GM12874 (cell line): ENCODE results near the gene OR2Y1.
A peak's percentile ranks its signal among the peaks of the same experiment; 100 is the strongest.

ENCODE experiments used
- TF ChIP-seq, protein P1 (sequence below): IDR thresholded peaks from 2 replicates; pipeline ENCODE4 v1.5.1; 2011; ENCODE audit warnings: low read depth, mild to moderate bottlenecking, control low read depth, low read length, moderate library complexity; ENCODE audit not compliant: insufficient read depth

Gene OR2Y1

DNA sequence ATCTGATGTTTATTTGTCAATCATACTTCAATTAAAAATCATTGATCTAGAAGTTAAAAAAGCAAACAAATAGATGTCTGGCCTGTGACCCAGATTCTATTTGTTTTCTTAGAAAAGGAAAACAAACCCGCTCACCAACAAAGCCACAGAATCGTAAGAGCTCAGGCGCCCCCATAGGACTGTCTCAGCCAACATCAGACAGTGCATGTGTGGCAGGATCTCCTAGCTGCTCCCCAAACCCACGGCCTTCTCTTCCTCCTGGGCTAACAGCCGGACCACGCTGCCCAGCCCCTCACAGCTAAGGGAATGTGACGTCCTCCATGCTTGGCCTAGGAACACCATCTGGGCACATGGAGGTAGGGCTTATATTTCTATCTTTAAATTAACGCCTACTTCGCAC lies 19.4 kb downstream of the OR2Y1 start:
- TF ChIP-seq, protein P1, sequence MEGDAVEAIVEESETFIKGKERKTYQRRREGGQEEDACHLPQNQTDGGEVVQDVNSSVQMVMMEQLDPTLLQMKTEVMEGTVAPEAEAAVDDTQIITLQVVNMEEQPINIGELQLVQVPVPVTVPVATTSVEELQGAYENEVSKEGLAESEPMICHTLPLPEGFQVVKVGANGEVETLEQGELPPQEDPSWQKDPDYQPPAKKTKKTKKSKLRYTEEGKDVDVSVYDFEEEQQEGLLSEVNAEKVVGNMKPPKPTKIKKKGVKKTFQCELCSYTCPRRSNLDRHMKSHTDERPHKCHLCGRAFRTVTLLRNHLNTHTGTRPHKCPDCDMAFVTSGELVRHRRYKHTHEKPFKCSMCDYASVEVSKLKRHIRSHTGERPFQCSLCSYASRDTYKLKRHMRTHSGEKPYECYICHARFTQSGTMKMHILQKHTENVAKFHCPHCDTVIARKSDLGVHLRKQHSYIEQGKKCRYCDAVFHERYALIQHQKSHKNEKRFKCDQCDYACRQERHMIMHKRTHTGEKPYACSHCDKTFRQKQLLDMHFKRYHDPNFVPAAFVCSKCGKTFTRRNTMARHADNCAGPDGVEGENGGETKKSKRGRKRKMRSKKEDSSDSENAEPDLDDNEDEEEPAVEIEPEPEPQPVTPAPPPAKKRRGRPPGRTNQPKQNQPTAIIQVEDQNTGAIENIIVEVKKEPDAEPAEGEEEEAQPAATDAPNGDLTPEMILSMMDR: no peak

DNA sequence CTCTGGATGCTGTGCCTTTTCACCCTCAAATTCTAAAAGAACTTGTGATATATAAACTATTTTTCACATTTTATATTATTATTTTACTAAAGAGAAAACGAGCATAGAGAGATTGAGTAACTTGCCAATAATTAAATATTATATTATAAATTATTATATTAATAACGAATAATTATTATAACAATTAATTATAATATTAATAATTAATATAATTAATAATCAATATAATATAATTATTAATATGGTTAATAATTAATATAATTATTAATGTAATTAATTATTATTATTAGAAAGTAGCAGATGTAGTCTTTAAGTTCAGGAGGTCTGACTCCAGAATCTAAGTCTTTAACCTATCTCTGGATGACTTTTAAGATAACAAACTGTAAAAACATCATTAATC lies 20.1 kb downstream of the OR2Y1 start:
- TF ChIP-seq, protein P1: no peak

DNA sequence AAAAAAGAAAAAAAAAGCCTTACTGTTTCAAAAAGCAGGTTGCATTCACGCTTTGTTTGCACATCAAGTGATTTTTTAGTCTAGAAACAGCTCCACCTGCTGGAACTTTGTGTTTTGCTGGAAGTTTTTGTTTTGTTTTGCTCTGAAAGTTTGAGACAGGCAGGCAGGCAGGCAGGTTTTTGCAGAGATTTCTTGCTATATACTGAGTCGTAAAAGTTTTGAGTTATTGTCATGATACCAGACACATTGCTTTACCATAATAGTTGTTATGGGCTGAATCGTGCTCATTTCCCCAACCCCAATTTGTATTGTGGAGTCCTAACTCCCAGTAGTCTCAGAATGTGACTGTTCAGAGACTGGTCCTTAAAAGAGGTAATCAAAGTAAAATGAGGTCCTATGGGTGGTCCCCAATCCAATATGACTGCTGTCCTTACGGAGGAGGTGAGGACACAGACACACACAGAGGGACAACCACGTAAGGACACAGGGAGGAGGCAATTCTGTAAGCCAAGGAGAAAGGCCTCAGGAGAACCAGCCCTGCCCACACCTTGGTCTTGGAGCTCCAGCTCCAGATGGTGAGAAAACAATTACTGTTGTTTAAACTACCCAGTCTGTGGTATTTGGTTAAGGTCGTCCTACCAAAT lies 20.9 kb downstream of the OR2Y1 start:
- TF ChIP-seq, protein P1: peak; percentile 62

DNA sequence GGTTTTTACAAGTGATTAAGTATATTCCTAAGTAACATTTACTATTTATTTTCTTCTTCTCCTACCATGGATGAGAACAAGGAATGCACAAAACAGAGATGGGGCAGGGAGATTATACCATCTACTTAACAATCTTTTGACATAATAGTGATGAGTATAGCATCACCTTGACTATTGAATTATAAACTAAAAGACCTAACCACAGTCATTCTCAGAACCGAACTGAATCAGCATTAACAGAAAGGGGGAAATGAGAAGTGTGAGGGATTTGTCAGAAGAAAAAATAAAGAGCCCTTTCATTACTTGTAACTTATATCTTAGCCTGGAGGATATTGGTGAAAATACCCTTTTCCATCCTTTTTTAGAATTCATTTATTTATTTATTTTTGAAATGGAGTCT lies 21.9 kb downstream of the OR2Y1 start:
- TF ChIP-seq, protein P1: no peak

DNA sequence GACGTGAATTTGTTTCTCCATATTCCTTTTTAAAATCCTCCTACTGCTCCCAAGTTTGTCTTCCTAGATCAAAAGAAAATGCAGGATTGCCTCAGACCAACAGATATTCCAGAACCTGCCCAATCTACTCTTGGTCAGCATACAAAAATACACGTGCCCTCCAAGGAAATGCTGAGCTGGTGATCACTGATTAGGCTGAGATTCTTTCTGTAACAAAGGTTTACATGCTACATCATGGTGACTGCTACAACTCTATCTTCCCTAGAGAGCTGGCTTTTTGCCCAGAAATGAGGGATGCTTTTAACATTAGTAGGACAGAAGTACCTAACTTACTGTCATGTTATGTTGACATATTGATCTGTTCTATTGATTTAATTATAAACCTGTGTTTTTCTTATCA lies 35.5 kb downstream of the OR2Y1 start:
- TF ChIP-seq, protein P1: no peak

DNA sequence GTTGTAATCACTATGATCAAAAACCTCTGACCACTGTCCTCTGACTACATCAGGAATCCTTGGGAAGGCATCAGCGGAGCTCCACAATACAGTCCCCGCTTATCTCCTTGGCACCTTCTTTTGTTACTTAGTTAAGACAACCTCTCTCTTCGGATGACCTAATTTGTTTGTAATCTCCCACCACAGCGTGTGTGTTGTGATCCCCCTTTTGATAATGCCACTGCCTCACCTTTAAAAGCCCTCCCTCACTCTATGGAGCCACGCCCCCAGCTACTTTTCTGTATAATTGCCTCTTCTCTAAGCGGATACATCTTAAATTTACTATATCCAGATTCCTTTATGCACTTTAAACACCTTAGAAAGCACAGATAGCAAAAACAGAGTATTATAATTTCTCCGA lies 35.9 kb downstream of the OR2Y1 start:
- TF ChIP-seq, protein P1: no peak

DNA sequence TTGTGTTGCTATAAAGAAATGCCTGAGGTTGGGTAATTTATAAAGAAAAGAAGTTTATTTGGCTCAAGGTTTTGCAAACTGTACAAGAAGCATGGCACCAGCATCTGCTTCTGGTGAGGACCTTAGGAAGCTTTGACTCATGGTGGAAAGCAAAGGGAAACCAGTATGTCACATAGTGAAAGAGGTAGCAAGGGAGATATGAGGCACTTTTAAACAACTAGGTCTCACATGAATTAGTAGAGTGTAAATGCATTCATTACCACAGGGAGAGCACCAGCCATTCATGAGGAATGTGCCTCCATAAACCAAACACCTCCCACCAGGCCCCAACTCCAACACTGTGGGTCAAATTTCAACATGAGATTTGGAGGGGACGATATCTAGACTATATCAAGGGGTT lies 40.8 kb downstream of the OR2Y1 start:
- TF ChIP-seq, protein P1: no peak
